NCI-H2029 (cell line): ENCODE data around the gene KDELR3.

Experiments used
- DNase-seq: peaks from one replicate; lab custom pipeline; 2025; lab: John Stamatoyannopoulos, UW

The KDELR3 gene

GRCh38 chr22:38523029-38523428 lies 55.1 kb downstream of the KDELR3 start:
- DNase-seq = no peak

DNA sequence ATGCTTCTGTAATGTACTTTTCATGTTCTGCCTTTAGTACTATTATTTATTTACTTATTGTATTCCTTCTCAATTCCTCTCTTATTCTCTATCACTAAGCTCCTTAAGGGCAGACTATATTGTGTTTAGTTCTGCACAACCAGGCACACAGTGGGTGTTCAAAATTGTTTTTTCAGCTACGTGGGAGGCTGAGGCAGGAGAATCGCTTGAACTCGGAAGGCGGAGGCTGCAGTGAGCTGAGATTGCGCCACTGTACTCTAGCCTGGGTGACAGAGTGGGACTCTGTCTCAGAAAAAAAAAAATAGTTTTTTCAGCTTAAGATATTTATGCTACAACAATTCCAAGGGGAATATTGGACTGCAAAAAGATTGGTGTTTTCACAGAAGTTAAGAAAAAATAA lies 55.6 kb downstream of the KDELR3 start:
- DNase-seq = no peak

GRCh38 chr22:38524429-38524828 lies 56.5 kb downstream of the KDELR3 start:
- no peak for DNase-seq

- no peak for DNase-seq
These were observed 63.5 kb downstream of the KDELR3 start for GRCh38 chr22:38531251-38531938.
